Upper lobe of left lung (tissue), 6 donors: ENCODE data around the gene DDIAS. TPM values are rescaled to one million over a fixed set of nuclear protein-coding genes. Genes with fewer than 3 reads are reported as not detected.

Experiments
- total RNA-seq, 6 donors: library from RNA; depleted of rRNA in 4 of 6; stranded (reverse); fragments of >200 nt in 4 of 6; gene quantifications; one replicate each; pipeline versions ENCODE4 v1.1.0 to v1.2.1, GENCODE V29; 2016 to 2021
- donor health status: DM: no; HTN: no; CAD: no; lungs with moderate emphysema.
- donor health status: DM: no; HTN: yes; CAD: no; lungs with severe emphysema.

Gene DDIAS
- total RNA-seq, 6 donors from 2014 or later: 1.3 to 5.6 (median 3.2) TPM; not detected in 2

Other genes with a start within 250 kb of the DDIAS start
- gene FAM181B, start 167.9 kb upstream of the DDIAS start, total RNA-seq: under 1 TPM in 1 of 6 donors, not detected in 5; 0.13 TPM
- 10 to 100 TPM; 11.5 to 84.5 (median 39.1) TPM for gene PRCP, start 1.3 kb upstream of the DDIAS start, total RNA-seq
- gene RAB30, start 170.2 kb downstream of the DDIAS start, total RNA-seq: 10 to 100 TPM in 3 of 6 donors, 1 to 10 TPM in 3; 2.7 to 19.3 (median 9.6) TPM